Trophoblast cell (in vitro differentiated cells and primary cell): ENCODE results near the gene SLC33A1.
A peak's percentile ranks its signal among the peaks of the same experiment; 100 is the strongest.

Experiments used
- DNase-seq, 2 donors: peaks; one replicate each; pipeline ENCODE4 v3.0.0-alpha.2; 2016
- H2AFZ ChIP-seq: 2 replicates; pipeline ENCODE4 v1.6.1; 2013; ENCODE audit warnings: low read length, moderate library complexity, mild to moderate bottlenecking; ENCODE audit not compliant: insufficient read depth, poor library complexity
- H2AK5ac ChIP-seq: 2 replicates; pipeline ENCODE4 v1.6.1; 2013; ENCODE audit warnings: mild to moderate bottlenecking, low read length
- H2BK120ac ChIP-seq: 2 replicates; pipeline ENCODE4 v1.6.1; 2013; ENCODE audit warnings: low read length, mild to moderate bottlenecking, moderate library complexity; ENCODE audit not compliant: insufficient read depth, poor library complexity
- H2BK12ac ChIP-seq: 2 replicates; pipeline ENCODE4 v1.6.1; 2013; ENCODE audit warnings: mild to moderate bottlenecking, low read length, moderate library complexity
- H2BK5ac ChIP-seq: 2 replicates; pipeline ENCODE4 v1.6.1; 2013; ENCODE audit warnings: low read length, low read depth, moderate library complexity, mild to moderate bottlenecking; ENCODE audit not compliant: poor library complexity
- H3K14ac ChIP-seq: 2 replicates; pipeline ENCODE4 v1.6.1; 2013; ENCODE audit warnings: mild to moderate bottlenecking, low read length
- H3K18ac ChIP-seq: 2 replicates; pipeline ENCODE4 v1.6.1; 2013; ENCODE audit warnings: mild to moderate bottlenecking, low read length
- H3K23ac ChIP-seq: 2 replicates; pipeline ENCODE4 v1.6.1; 2013; ENCODE audit warnings: low read length
- H3K27ac ChIP-seq: 2 replicates; pipeline ENCODE4 v1.5.1; 2013; ENCODE audit warnings: low read depth, mild to moderate bottlenecking, inconsistent platforms, low read length, moderate library complexity
- H3K27me3 ChIP-seq: 2 replicates; pipeline ENCODE4 v1.6.1; 2013; ENCODE audit warnings: inconsistent platforms, mild to moderate bottlenecking, low read length, moderate library complexity; ENCODE audit not compliant: insufficient read depth
- H3K36me3 ChIP-seq, 2 experiments: 1 replicate in 1 of 2; 2 replicates in 1 of 2; pipeline ENCODE4 v1.6.1; 2013; ENCODE audit warnings: low read length in 2 of 2, mild to moderate bottlenecking in 2 of 2, moderate library complexity in 1 of 2; ENCODE audit not compliant: insufficient read depth in 2 of 2, control insufficient read depth in 1 of 2
- H3K4ac ChIP-seq: 2 replicates; pipeline ENCODE4 v1.6.1; 2013; ENCODE audit warnings: low read depth, mild to moderate bottlenecking, low read length, moderate library complexity
- H3K4me1 ChIP-seq, 2 experiments: 1 replicate in 1 of 2; 2 replicates in 1 of 2; pipeline ENCODE4 v1.6.1; 2013; ENCODE audit warnings: low read length in 2 of 2, mild to moderate bottlenecking in 2 of 2, moderate library complexity in 1 of 2; ENCODE audit not compliant: insufficient read depth in 2 of 2, control insufficient read depth in 1 of 2
- H3K4me2 ChIP-seq: 2 replicates; pipeline ENCODE4 v1.6.1; 2013; ENCODE audit warnings: inconsistent platforms, mild to moderate bottlenecking, low read length, moderate library complexity
- H3K4me3 ChIP-seq: 2 replicates; pipeline ENCODE4 v1.5.1; 2013; ENCODE audit warnings: mild to moderate bottlenecking, low read depth, low read length, inconsistent platforms
- H3K79me1 ChIP-seq: one replicate; pipeline ENCODE4 v1.6.1; 2013; ENCODE audit warnings: low read length
- H3K79me2 ChIP-seq: 2 replicates; pipeline ENCODE4 v1.6.1; 2013; ENCODE audit warnings: low read length, mild to moderate bottlenecking; ENCODE audit not compliant: control insufficient read depth, insufficient read depth, poor library complexity
- H3K9ac ChIP-seq: 2 replicates; pipeline ENCODE4 v1.6.1; 2013; ENCODE audit warnings: mild to moderate bottlenecking, low read length
- H3K9me3 ChIP-seq: 2 replicates; pipeline ENCODE4 v1.6.1; 2013; ENCODE audit warnings: low read depth, mild to moderate bottlenecking, control low read depth, inconsistent platforms, low read length; ENCODE audit not compliant: insufficient read depth
- H4K12ac ChIP-seq: 2 replicates; pipeline ENCODE4 v1.6.1; 2013; ENCODE audit warnings: low read depth, mild to moderate bottlenecking, low read length, moderate library complexity
- H4K8ac ChIP-seq: 2 replicates; pipeline ENCODE4 v1.6.1; 2013; ENCODE audit warnings: low read depth, mild to moderate bottlenecking, low read length, moderate library complexity
- H4K91ac ChIP-seq: one replicate; pipeline ENCODE4 v1.6.1; 2013; ENCODE audit warnings: low read depth, mild to moderate bottlenecking, low read length, moderate library complexity
- WGBS: extraction: QIAGEN DNeasy Blood & Tissue Kit; methylation state at CpG from one replicate; pipeline ENCODE4 v1.1.7; 2013; ENCODE audit warnings: missing lambda C conversion rate; ENCODE audit not compliant: insufficient read length, insufficient coverage; ENCODE audit errors: extremely low coverage; 5-methylcytosine and 5-hydroxymethylcytosine counted together

The SLC33A1 gene

DNA sequence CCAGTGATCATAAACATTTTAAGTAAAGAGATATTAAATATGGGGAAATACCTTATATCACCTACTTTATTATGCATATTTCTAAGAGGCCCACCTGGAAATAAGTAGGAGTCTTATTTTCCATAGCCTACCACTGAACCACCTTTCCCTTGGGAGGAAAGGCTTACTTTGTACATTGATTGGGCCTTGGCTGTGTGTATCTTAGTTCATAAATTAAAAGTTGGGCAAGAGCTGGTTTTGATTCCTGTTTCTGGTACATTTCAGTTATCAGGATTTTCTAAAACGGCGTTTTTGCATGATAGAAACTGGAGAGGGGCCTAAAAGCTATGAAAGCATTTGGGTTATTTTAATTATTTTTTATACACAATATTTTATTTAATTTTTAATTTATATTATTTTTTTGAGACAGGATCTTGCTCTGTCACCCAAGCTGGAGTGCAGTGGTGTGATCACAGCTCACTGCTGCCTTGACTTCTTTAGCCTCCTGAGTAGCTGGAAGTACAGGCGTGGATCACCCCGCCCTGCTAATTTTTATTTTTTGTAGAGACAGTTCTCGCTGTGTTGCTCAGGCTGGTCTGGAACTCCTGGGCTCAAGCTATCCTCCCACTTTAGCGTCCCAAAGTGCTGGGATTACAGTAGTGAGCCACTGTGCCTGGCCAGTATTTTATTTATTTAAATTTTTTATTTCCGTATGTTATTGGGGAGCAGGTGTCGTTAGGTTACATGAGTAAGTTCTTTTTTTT lies 18.8 kb upstream of the SLC33A1 start:
- Histone ChIP-seq H3K79me2 (peaks cover 26% of the 10 kb centered on the region), H4K91ac (no peak overlapping the region), H3K14ac (no peak overlapping the region), H3K9me3 (peaks cover 1% of the 10 kb centered on the region), H2AK5ac (no peak overlapping the region), H3K4me3 (no peak overlapping the region), H2AFZ (no peak overlapping the region), H2BK5ac (no peak overlapping the region), H3K27ac (no peak overlapping the region), H3K36me3 (no peaks in the 10 kb centered on the region), H3K79me1 (peaks cover 14% of the 10 kb centered on the region), H3K4ac (peak overlapping the region; percentile 66), H2BK12ac (no peak overlapping the region), H3K9ac (no peak overlapping the region), H3K4me2 (no peak overlapping the region), H4K8ac (no peak overlapping the region), H4K12ac (no peak overlapping the region), H3K27me3 (no peaks in the 10 kb centered on the region), H2BK120ac (no peak overlapping the region), H3K18ac (no peak overlapping the region), H3K23ac (no peak overlapping the region), H3K4me1 (peaks cover 0 to 2% of the 10 kb centered on the region in 2 experiments)
- no peak for DNase-seq
- no CpG with 5 or more reads among the region's 8 CpGs for whole genome bisulfite sequencing

DNA sequence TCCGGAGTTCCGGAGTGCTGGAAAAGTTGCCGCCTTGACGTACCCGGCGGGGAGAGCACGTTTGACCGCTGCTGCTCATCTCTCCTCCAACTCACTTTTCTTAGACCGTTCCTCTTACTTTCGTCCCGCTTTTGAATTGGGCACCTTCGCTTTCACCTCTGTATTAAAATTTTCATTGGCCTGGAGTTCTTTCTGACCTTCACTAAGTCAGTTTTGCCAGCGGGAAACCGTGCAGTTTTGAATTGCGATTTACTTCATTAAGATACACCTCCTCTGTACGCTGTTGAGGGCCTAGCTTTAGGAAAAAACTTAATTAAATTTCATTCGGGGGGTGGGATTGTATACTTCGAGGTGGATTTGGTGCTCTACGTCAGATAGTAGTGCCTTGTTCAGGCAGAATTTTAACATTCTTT lies 17.5 kb upstream of the SLC33A1 start:
- H3K9me3 ChIP-seq, result peaks cover 1% of the 10 kb centered on the region
- no peak overlapping the region for H2BK120ac ChIP-seq
- WGBS, result no CpG with 5 or more reads among the region's 19 CpGs
- H2AFZ ChIP-seq, result no peak overlapping the region
- H3K4me1 ChIP-seq, result peaks cover 0 to 2% of the 10 kb centered on the region in 2 experiments
- peaks cover 20% of the 10 kb centered on the region for H3K79me2 ChIP-seq
- H3K14ac ChIP-seq, result peak overlapping the region; percentile 83
- H3K79me1 ChIP-seq, result peaks cover 14% of the 10 kb centered on the region
- H3K18ac ChIP-seq, result peak overlapping the region; percentile 25
- no peak overlapping the region for H4K91ac ChIP-seq
- peak overlapping the region; percentile 97 for H3K9ac ChIP-seq
- peak overlapping the region; percentile 100 for H3K4me3 ChIP-seq
- no peak overlapping the region for H3K27ac ChIP-seq
- DNase-seq, result peak in 1 of 2 donors; percentile 41
- H3K36me3 ChIP-seq, result no peaks in the 10 kb centered on the region
- H4K8ac ChIP-seq, result peak overlapping the region; percentile 90
- H2BK12ac ChIP-seq, result no peak overlapping the region
- H3K4ac ChIP-seq, result peak overlapping the region; percentile 75
- no peak overlapping the region for H3K23ac ChIP-seq
- H3K27me3 ChIP-seq, result no peaks in the 10 kb centered on the region
- peak overlapping the region; percentile 63 for H2BK5ac ChIP-seq
- H3K4me2 ChIP-seq, result peak overlapping the region; percentile 62
- H4K12ac ChIP-seq, result no peak overlapping the region
- H2AK5ac ChIP-seq, result no peak overlapping the region

DNA sequence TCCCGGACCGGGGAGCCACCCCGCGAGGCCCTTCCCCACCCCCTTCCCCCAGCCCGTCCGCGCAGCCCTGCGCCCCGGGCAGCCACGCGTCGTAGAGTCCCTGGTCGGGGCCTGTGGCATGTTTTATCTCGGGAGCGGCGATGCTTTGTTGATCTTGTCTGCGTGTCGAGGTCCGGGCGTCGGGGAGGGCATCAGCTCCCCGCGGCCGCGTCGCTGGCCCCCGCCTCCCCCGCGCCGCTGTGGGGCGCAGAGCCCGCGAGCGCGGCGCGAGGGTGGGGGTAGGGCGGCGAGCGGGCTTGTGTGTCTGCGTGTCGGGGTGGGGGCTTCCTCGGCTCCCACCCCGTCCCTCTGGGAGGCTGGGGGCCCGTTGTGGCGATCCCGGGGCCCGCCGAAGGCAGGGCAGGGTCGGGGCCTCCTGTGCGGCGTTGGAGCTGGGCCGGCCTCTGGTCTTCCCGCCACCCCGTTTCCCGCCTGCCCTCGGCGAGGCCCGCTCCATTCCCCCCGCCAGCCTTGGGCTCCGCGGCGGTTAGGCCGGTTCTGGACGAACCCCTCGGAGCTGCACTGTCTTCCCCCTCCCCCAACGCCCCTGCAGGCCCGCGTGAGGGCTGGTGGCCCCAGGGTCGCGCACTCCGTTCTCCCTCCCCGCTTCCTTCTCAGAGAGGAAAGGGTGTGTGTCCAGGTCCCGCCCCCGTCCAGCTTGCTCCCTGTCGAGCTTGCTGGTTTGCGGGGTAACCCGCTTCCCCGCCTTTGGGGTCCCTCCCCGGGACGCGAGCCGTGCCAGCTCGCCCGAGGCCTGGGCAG lies 16.9 kb upstream of the SLC33A1 start:
- Histone ChIP-seq H3K23ac (no peak overlapping the region), H2BK5ac (peak overlapping the region; percentile 63), H2AK5ac (no peak overlapping the region), H4K8ac (peak overlapping the region; percentile 90), H3K18ac (peak overlapping the region; percentile 86), H3K14ac (peak overlapping the region; percentile 83), H3K79me1 (peaks cover 14% of the 10 kb centered on the region), H3K36me3 (no peaks in the 10 kb centered on the region), H4K12ac (peak overlapping the region; percentile 91), H3K79me2 (peaks cover 20% of the 10 kb centered on the region), H2BK12ac (no peak overlapping the region), H3K9ac (peak overlapping the region; percentile 97), H4K91ac (peak overlapping the region; percentile 81), H3K4me3 (peak overlapping the region; percentile 100), H2AFZ (peak overlapping the region; percentile 97), H3K27me3 (no peaks in the 10 kb centered on the region), H3K27ac (peak overlapping the region; percentile 94), H3K4ac (peak overlapping the region; percentile 75), H3K9me3 (peaks cover 1% of the 10 kb centered on the region), H2BK120ac (peak overlapping the region; percentile 86), H3K4me2 (peak overlapping the region; percentile 62), H3K4me1 (peaks cover 0 to 2% of the 10 kb centered on the region in 2 experiments)
- WGBS, result no CpG with 5 or more reads among the region's 85 CpGs
- peak; percentile 2 to 42 for DNase-seq

DNA sequence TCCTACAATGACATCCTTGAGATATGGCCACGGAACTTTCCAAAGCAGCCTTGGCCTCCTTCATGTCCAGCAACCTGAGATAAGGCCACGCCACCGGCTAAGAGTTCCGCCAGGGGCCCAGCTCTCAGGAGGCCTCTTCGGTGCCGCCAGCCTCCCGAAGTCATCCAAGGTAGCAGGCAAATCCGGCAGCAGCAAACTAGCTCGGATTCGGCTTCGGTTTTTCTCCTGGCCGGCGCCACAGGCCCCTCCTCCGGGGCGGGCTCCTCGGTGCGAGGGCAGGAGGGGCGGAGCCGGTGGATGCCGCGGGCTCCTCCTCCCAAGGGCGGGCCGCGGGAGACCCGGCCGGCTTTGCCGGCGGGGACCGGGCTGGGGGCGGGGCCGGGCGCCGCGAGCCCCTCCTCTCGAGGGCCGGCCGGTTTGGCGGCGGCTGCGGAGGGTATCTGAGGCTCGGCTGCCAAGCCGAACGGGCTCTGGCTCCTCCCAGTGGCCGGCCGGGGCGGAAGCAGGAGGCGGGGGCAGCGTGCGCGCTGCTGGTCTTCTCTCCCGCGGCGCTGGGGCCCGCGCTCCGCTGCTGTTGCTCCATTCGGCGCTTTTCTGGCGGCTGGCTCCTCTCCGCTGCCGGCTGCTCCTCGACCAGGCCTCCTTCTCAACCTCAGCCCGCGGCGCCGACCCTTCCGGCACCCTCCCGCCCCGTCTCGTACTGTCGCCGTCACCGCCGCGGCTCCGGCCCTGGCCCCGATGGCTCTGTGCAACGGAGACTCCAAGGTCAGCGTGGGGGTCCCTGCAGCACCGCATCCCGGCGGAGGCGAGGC lies 16.1 kb upstream of the SLC33A1 start, which contains the start of gene GMPS:
GMPS (plus strand) TSS at position 518 of the 812 bp plus-strand sequence; CDS start at position 739, 221 bp downstream.
- Histone ChIP-seq H2BK12ac (no peak within 1 kb of the TSS), H3K4me1 (peaks cover 0 to 2% of the 10 kb centered on the region in 2 experiments), H3K9ac (peak within 1 kb of the TSS; percentile 97), H3K79me2 (peaks cover 19% of the 10 kb centered on the region), H4K8ac (peak within 1 kb of the TSS; percentile 90), H3K27me3 (no peaks in the 10 kb centered on the region), H3K4me3 (peak within 1 kb of the TSS; percentile 100), H2BK120ac (peak within 1 kb of the TSS; percentile 86), H4K12ac (peak within 1 kb of the TSS; percentile 91), H3K79me1 (peaks cover 14% of the 10 kb centered on the region), H3K4ac (peak within 1 kb of the TSS; percentile 75), H2AFZ (peak within 1 kb of the TSS; percentile 97), H3K27ac (peak within 1 kb of the TSS; percentile 94), H2AK5ac (no peak within 1 kb of the TSS), H2BK5ac (peak within 1 kb of the TSS; percentile 63), H3K36me3 (no peaks in the 10 kb centered on the region), H3K23ac (no peak within 1 kb of the TSS), H3K18ac (peak within 1 kb of the TSS; percentile 86), H3K14ac (peak within 1 kb of the TSS; percentile 83), H4K91ac (peak within 1 kb of the TSS; percentile 81), H3K9me3 (peaks cover 1% of the 10 kb centered on the region), H3K4me2 (peak within 1 kb of the TSS; percentile 76)
- DNase-seq, result peak; percentile 94 to 96
- WGBS, result no CpG with 5 or more reads among the region's 83 CpGs
